GM23248 (cell line): ENCODE results near the gene NKAIN2.

Source experiments
- EZH2 ChIP-seq: fragments of 200-600 bp; sonication (generic); IDR thresholded peaks from 2 replicates; pipeline ENCODE4 v1.6.1; 2018; ENCODE audit warnings: antibody characterized with exemption, mild to moderate bottlenecking; ENCODE audit not compliant: insufficient read depth, poor library complexity, severe bottlenecking
- EZH2phosphoT487 ChIP-seq: fragments of 200-600 bp; sonication (generic); IDR thresholded peaks from 2 replicates; pipeline ENCODE4 v1.6.1; 2018; ENCODE audit warnings: antibody characterized with exemption, moderate library complexity, mild to moderate bottlenecking, low read depth; ENCODE audit not compliant: insufficient read depth

GRCh38 chr6:124285146-124285545, 481.5 kb downstream of the NKAIN2 start:
- TF ChIP-seq EZH2 (no peak), EZH2phosphoT487 (no peak)
